ENCODE measurements around the gene RALGAPA1. TPM values are rescaled to one million over a fixed set of nuclear protein-coding genes. Genes with fewer than 3 reads are reported as not detected.

Gene RALGAPA1
- total and polyA plus RNA-seq, 9 of the 15 experiments (the other 6 are each of a cell fraction or from before 2014, with no cell fraction given) = 2.5 to 16.3 (median 6.2) TPM

DNA sequence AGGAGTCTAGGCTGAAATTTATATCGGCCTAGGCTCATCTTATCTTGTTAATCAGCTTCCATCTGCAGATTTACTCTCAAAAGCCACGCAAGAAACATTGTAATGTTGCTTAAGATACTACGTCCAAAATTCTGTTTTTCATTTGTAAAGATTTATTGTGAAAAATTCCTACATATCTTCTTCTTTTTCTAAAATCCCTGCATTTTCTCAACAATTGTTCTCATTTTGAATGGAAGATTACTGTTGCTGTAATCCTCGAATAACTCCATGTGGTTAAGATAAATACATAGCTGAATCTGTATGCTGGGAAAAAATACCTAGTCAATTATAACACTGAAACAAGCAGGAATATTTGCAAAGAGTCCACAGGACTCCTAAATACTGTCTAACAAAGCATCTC is 259.5 kb downstream of the RALGAPA1 start:
- 32% methylated on average over 4 of the region's 4 CpGs for WGBS (ENCODE audit: insufficient coverage, low coverage, missing lambda C conversion rate)
- Histone ChIP-seq H2AFZ (ENCODE audit: low read depth, low read length) (no peak overlapping the region), H3K9me3 (replicated peaks; ENCODE audit: control insufficient read depth, insufficient read depth, low read depth, low read length) (no peaks in the 10 kb centered on the region), H3K27me3 (ENCODE audit: control insufficient read depth in 2 of 2, insufficient read depth in 2 of 2, low read length in 2 of 2) (no peaks in the 10 kb centered on the region), H3K4me2 (ENCODE audit: insufficient read depth, low read length) (no peak overlapping the region), H3K79me2 (ENCODE audit: control insufficient read depth, insufficient read depth, low read length) (no peaks in the 10 kb centered on the region), H3K9ac (ENCODE audit: insufficient read depth in 1 of 2, low read depth in 2 of 2, low read length in 2 of 2) (no peak overlapping the region), H3K4me1 (replicated peaks in 1 of 2; ENCODE audit: control insufficient read depth in 2 of 2, insufficient read depth in 2 of 2, low read length in 2 of 2) (no peaks in the 10 kb centered on the region), H3K9me1 (ENCODE audit: control insufficient read depth, insufficient read depth, low read length) (no peaks in the 10 kb centered on the region), H3K36me3 (ENCODE audit: control insufficient read depth, insufficient read depth, low read length) (no peaks in the 10 kb centered on the region), H3K27ac (ENCODE audit: extremely low read depth, low read depth, low read length) (no peak overlapping the region), H4K20me1 (replicated peaks; ENCODE audit: control insufficient read depth, insufficient read depth, low read length) (no peaks in the 10 kb centered on the region), H3K4me3 (no peak overlapping the region)
- FAIRE-seq (no peak), ATAC-seq (no peak), DNase-seq (ENCODE audit: extremely low read depth in 1 of 4, low spot score in 3 of 4) (no peak)
- CTCF ChIA-PET (ENCODE audit: low intra/inter-chr PET ratio) = no interaction called here
- in situ Hi-C loops (cut with MboI) (no loop called here), intact Hi-C loops (cut with micrococcal nuclease) (no loop called here)
- no TSS peak for BruUV-seq (replicated peaks)
- TF ChIP-seq NFE2 (IDR thresholded peaks at IDR 0.05; ENCODE audit: low read depth) (no peak), ZNF274 (IDR thresholded peaks at IDR 0.05; ENCODE audit: borderline replicate concordance, low read depth, low read length) (no peak), SIRT6 (IDR thresholded peaks at IDR 0.05; ENCODE audit: low read depth, low read length) (no peak), NCOA1 (IDR thresholded peaks at IDR 0.05; ENCODE audit: low read depth) (no peak), HDGF (IDR thresholded peaks at IDR 0.05) (no peak), PHF8 (IDR thresholded peaks at IDR 0.05; ENCODE audit: borderline replicate concordance, low read length) (no peak), EZH2 (IDR thresholded peaks at IDR 0.05; ENCODE audit: borderline replicate concordance, low read depth, low read length) (no peak), TAF1 (IDR thresholded peaks at IDR 0.05; ENCODE audit: control insufficient read depth, extremely low read depth, insufficient read depth, low read length, severe bottlenecking) (no peak)
- POLR2A ChIA-PET = no interaction called here

Data from K562 (cell line).